Stimulated activated CD8-positive, alpha-beta memory T cell treated with anti-CD3 and anti-CD28 coated beads, Interleukin-7, amount 100 ng/mL, for 24 hours (primary cell): Measurements from ENCODE around the gene ACAP3.
A peak's percentile ranks its signal among the peaks of the same experiment; 100 is the strongest.

Experiments used
- DNase-seq: peaks from one replicate; pipeline ENCODE4 v3.0.0-alpha.2; 2020; ENCODE audit warnings: low read depth

The ACAP3 gene

GRCh38 chr1:1285102-1285571 lies 22.6 kb downstream of the ACAP3 start:
- DNase-seq, result no peak

- DNase-seq, result no peak
These were observed 23.3 kb downstream of the ACAP3 start for GRCh38 chr1:1284221-1285101.

GRCh38 chr1:1283821-1284220 lies 23.9 kb downstream of the ACAP3 start:
- DNase-seq, result no peak

- DNase-seq, result no peak
These were observed 24.7 kb downstream of the ACAP3 start for GRCh38 chr1:1282998-1283397.

GRCh38 chr1:1281533-1282321 lies 26.0 kb downstream of the ACAP3 start:
- DNase-seq, result no peak

GRCh38 chr1:1280782-1281481 lies 26.8 kb downstream of the ACAP3 start:
- no peak for DNase-seq

GRCh38 chr1:1279028-1279427 lies 28.7 kb downstream of the ACAP3 start:
- no peak for DNase-seq

GRCh38 chr1:1278620-1279019 lies 29.1 kb downstream of the ACAP3 start:
- no peak for DNase-seq

GRCh38 chr1:1275836-1276235 lies 31.9 kb downstream of the ACAP3 start:
- DNase-seq, result no peak

GRCh38 chr1:1274931-1275431 lies 32.7 kb downstream of the ACAP3 start:
- no peak for DNase-seq

GRCh38 chr1:1274299-1274930 lies 33.3 kb downstream of the ACAP3 start:
- no peak for DNase-seq

GRCh38 chr1:1273512-1274298 lies 34.0 kb downstream of the ACAP3 start, which contains the start of gene UBE2J2:
TSS of gene UBE2J2 (minus strand) at chr1:1273854. CDS start at chr1:1267992, 5,862 bp downstream.
- peak; percentile 85 for DNase-seq

GRCh38 chr1:1273209-1273511 lies 34.6 kb downstream of the ACAP3 start:
- DNase-seq, result no peak

- DNase-seq, result no peak
These were observed 35.2 kb downstream of the ACAP3 start for GRCh38 chr1:1272341-1273208.

- DNase-seq, result no peak
These were observed 36.9 kb downstream of the ACAP3 start for GRCh38 chr1:1270813-1271212.

- no peak for DNase-seq
These were observed 39.4 kb downstream of the ACAP3 start for GRCh38 chr1:1268284-1268682.

GRCh38 chr1:1267488-1268283 lies 40.0 kb downstream of the ACAP3 start:
- no peak for DNase-seq

GRCh38 chr1:1264868-1265272 lies 42.9 kb downstream of the ACAP3 start:
- DNase-seq, result no peak

- DNase-seq, result no peak
These were observed 43.7 kb downstream of the ACAP3 start for GRCh38 chr1:1264026-1264425.
